HG02798 (cell line): Measurements from ENCODE around the gene GAL.

Experiments
- ATAC-seq: cut with Tn5 transposase; IDR thresholded peaks from one replicate; pipeline ENCODE4 v1.9.1; 2021; ENCODE audit warnings: mild to moderate bottlenecking; ENCODE audit not compliant: unreplicated experiment, poor library complexity

GAL gene

GRCh38 chr11:68658097-68658496, 26.2 kb upstream of the GAL start:
- ATAC-seq, result no peak

- no peak for ATAC-seq
These were observed 25.7 kb upstream of the GAL start for GRCh38 chr11:68658661-68659060.

- ATAC-seq, result no peak
These were observed 25.0 kb upstream of the GAL start for GRCh38 chr11:68659158-68659921.

DNA sequence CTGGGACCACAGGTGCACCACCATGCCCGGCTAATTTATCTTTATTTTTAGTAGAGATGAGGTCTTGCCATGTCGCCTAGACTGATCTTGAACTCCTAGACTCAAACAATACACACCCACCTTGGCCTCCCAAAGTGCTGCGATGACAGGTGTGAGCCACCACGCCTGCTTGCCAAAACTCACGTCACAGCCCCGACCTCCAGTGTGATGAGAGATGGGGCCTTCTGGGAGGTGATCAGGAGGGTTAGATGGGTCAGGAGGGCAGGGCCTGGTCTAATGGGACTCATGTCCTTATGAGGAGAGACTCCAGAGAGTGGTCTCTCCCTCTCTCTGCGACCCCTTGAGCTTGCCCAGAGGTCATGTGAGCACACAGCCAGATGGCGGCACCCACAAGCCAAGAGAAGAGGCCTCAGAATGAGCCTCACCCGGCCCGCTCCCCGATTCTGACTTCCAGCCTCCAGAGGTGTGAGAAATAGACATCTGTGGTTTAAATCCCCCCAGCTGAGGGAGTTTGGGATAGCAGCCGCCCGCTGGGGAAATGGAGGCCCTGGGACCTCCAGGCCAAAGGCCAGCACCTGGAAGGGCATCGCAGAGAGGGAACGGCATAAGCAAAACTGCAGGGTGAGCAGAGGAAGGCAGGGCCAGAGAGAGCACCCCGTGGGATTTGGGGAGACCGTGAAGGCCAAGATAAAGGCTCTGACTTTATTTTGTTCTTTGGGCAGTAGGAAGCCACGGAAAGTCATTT, 24.1 kb upstream of the GAL start:
- no peak for ATAC-seq

DNA sequence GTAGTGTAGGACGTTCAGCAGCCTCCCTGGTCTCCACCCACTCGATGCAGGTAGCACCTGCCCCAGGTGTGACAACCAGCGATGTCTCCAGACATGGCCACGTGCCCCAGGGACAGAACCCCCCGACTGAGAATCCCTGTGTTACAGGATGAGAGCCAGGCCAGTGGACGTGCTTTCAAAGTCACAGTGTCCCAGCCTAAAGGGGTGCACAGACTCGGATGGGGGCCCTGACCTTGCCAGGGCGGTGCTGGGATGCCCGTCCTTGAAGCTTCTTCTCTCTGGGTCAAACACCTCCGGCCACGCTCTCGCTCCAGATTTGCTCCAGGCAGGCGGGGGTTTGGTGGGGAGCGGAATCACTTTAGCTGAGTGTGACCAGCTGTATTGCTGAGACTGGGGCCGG, 23.3 kb upstream of the GAL start:
- ATAC-seq, result no peak

GRCh38 chr11:68661697-68662603, 22.4 kb upstream of the GAL start:
- no peak for ATAC-seq

DNA sequence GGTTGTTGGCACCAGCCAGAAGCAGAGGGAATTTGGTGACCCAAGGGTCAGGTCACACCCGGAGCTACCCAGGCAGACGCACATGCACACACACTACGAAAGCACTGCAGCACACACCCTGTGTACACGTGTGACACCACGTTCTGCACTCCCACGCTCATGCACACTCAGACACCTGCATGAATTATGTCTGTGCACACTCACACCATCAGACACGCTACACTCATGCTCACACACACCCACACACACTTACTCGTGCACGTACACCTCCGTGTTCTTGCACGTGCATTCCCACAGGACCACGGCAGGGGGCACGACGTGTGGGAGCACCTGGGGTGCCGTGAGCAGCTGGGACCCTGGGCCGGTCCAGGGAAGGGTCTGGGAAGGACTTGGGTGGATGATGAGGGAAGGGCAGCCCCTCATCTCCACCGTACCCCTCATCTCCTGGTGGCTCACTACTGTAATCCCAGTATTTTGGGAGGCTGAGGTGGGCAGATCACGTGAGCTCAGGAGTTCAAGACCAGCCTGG, 20.8 kb upstream of the GAL start:
- no peak for ATAC-seq

DNA sequence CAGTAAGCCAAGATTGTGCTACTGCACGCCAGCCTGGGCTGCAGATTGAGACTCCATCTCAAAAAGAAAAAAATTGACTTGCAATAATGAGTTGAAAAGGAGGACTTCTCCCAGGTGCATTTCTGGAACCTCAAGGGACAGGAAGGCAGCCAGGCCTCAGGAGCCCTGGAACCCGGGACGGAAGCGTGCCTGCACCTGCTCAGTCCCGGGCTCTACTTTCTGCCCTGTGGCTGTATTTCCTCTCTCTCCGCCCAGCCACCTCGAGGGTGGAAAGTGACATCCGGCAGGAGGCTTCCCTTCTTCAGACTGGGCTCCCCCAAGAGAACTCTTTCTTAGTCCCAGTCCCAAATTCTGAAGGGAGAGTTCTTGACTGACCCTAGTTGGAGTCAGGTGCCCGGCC, 20.2 kb upstream of the GAL start:
- no peak for ATAC-seq

DNA sequence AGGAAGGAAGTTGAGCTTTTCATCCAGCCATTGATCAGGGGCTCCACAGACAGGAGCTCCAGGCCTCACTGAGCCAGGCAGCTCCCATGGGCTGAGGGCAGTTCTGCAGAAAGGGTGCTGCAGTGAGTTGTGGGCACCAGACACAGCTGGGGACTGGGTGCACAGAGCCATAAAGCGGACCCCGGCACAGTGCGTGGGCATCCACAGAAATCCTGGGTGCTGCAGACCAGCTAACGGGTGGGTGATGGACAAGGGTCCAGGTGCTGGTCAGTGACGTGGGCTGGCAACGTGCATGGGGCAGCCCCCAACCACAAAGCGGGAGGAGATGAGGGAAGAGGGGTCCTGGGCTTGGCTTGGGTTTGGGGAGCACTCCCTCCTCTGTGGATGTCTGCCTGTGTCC, 19.4 kb upstream of the GAL start:
- no peak for ATAC-seq

- no peak for ATAC-seq
These were observed 18.9 kb upstream of the GAL start for GRCh38 chr11:68665436-68665835.

- no peak for ATAC-seq
These were observed 17.5 kb upstream of the GAL start for GRCh38 chr11:68666849-68667248.

DNA sequence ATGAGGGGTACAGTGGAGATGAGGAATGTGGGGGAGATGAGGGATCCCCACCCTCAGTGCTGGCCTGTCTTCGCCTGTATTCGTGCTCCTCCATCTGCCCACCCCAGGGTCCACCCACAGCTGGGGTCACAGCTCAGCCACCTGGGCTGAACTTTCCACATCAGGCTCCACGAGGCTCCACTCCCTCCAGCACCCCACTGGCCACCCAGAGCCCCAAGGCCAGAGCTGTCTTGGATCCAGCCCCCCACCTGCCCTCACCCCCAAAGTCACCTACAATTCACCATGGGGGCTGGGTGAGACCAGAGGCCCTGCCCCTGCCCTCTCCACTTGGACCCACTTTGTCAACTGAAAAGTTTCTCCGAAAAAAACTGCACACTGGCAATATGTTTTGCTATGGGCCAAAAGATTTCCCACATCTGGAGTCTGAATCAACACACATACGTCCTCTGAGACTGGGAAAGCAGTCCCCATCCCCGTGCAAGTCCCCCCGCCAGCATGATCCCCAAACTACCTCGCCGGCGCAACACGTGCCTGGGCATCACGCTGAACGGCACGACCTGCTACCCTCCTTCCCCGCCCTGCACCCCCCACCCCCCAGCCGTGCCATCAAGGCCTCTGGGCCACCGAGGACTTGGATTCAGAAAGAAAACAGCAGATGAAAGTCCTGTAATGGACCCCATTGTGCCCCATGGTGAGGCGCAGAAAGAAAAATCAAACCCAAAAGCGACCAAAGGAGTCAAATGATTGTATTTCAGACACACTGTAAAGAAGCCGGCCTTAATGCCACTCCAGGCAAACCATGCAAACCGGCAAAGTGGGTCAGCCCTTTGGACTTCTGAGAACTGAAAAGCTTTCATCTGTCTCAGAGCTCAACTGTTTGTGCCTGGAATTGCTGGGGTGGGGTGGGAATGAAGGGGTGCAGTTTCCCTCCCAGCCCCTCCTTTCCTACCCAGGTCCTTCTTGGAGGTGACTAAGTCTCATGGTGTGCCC, 16.5 kb upstream of the GAL start:
- ATAC-seq, result no peak

GRCh38 chr11:68669301-68670090, 14.8 kb upstream of the GAL start:
- no peak for ATAC-seq

GRCh38 chr11:68670208-68670992, 13.9 kb upstream of the GAL start:
- ATAC-seq, result no peak

DNA sequence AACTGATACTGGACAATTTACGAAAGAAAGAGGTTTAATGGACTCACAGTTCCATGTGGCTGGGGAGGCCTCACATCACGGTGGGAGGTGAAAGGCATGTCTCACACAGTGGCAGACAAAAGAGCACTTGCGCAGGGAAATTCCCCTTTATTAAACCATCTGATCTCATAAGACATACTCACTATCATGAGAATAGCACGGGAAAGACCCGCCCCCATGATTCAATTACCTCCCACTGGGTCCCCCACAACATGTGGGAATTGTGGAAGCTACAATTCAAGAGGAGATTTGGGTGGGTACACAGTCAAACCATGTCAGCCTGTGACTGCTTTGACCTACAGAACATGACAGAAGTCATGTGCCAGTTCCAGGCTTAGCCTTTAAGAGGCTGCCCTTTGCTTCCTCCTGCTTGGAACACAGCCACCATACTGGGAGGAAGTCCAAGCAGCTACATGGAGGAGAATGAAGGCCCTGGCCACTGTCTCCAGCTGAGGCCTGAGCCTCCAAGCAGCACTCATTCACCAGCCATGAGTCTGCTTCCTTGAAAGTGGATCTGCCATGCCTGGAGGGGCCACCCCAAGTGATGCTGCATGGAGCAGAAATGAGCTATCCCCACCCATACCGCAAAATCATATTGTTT, 10.9 kb upstream of the GAL start:
- ATAC-seq, result no peak

DNA sequence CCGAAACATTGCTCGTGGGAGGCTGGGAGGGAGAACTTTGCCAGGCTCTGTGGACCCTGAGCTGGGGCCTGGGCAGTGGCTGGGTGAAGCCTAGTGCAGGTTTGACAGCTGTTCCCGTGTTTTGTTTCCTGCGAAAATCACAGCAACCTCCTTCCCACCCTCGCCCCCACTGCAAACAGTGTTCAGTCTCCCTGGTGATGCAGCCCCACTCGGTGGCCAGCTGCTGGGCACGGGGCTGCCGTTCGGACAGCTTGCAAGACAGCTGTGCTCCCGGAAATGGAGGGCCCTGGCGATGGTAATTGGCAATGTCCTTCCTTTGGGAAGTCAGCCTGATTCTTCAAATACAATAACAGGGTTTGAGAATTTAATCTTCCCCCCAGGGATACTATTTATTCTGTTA, 10.4 kb upstream of the GAL start:
- ATAC-seq, result no peak

DNA sequence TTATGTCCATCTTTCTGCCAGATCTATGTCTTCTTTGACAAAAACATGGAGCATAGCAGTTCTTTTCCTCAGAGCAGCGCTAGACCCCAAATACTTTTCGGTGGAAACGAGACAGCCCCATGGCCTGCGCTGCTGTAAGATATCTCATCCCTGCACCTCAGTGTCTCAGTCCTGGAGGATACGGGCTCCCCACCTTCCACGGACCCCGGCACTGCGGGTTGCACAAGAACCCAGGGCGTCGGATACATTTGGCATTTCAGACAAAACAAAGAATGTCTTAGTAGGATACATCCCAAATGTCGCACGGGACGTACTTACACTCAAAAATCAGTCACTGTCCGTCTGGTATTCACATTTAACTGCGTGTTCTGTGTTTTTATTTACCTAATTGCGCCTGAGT, 9.9 kb upstream of the GAL start:
- ATAC-seq, result no peak

GRCh38 chr11:68677432-68677831, 6.9 kb upstream of the GAL start:
- ATAC-seq, result no peak
